Central memory CD4-positive, alpha-beta T cell (primary cell): ENCODE measurements around the gene ZNF335.
"Not testable (repeated sequence)": the region's sequence is repeated elsewhere in the genome, so short reads cannot be mapped to it uniquely, and the experiment has no call there.

ENCODE experiments used
- DNase-seq: peaks from one replicate; pipeline ENCODE4 v3.0.0; 2022

ZNF335 gene

DNA sequence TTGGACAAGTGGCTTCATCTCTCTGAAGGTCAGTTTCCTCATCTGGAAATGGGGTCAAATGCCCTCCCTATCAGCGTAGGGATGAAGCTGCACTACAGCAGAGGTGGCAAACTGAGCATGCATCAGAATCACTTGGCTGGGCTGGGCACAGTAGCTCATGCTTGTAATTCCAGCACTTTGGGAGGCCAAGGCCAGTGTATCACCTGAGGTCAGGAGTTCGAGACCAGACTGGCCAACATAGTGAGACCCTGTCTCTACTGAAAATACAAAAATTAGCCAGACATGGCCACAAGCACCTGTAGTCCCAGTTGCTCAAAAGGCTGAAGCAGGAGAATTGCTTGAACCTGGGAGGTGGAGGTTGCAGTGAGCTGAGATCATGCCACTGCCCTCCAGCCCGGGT is 30.0 kb upstream of the ZNF335 start:
- DNase-seq = no peak

DNA sequence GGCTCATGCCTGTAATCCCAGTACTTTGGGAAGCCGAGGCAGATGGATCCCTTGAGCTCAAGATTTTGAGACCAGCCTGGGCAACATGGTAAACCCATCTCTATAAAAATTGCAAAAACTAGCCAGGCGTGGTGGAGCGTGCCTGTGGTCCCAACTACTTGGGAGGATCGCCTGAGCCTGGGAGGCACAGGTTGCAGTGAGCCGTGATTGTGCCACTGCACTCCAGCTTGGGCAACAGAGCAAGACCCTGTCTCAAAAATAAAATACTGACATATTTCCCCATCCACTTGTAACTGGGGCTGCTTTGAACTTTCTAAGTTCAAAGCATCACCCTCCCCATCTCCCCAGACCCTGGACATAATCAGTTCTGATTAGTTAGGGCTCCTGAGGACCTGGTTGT is 29.5 kb upstream of the ZNF335 start:
- DNase-seq = no peak

DNA sequence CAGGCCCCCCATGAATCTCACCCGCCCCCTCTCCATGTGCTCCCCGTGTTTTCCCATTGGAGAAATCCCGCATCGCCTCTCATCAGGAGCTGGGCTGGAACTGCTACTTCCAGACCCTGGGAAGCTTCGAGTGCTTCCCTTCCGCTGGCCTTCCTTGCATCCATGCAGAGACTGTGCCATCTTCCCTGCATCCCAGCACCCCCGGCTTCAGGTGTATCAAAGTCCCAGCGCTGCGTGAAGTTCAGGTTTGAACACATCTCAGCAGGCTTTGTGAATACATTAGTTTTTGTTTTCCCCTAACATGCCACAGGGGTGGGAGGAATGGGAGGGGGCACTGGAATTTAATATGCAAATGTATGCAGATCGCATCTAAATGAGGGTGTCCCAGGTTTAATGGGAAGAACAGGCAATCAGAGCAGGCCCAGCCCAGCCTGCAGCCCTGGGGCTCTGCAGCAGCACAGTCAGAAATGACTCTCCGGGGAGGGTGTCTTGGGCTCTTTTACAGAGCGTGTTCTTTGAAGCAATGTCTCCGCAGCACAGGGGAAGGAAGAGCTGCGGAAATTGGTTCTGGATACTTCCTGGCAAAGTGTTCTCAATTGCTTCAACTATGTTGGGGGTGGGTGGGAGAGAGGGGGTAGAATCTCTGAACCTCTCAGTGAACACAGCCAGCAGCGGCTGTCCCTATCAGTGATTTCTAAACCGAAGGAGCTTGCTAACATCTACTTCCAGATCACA is 28.4 kb upstream of the ZNF335 start:
- DNase-seq = peak; percentile 19

- no peak for DNase-seq
Observed at GRCh38 chr20:45999557-46000261, 27.7 kb upstream of the ZNF335 start.

DNA sequence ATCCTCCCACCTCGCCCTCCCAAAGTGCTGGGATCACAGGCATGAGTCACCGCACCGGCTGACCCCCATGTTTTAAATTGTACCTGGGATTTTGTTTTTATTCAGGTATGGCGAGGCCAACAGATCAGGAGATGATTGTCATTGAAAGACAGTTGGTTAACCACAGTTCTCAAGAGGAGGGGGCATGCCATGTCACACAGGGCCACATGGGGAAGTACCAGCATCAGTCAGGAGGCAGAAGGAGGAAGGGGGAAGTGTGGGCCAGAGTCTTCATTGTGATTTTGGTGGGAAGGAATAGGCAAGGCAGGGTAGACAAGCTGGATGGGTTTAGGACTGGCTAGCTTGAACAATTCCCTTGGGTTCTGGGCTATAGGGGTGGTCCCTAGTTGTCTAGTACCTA is 26.8 kb upstream of the ZNF335 start:
- DNase-seq = peak; percentile 41

DNA sequence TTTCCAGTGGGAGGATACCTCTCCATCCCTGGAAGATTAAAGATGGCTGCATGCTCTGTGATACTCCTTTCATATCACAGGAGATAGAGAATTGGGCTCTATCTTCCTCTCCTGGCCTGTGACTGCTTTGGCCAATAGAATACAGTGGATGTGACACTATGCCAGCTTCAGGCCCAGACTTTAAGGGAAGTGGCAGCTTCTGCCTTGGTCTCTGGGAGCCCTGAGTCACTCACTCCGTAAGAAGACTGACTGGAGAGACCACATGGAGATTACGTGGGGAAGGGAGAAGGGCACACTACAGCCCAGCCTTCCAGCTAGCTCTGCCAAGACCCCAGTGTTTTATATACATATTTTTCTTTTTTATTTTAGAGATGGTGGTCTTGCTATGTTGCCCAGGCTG is 26.3 kb upstream of the ZNF335 start:
- DNase-seq = no peak

DNA sequence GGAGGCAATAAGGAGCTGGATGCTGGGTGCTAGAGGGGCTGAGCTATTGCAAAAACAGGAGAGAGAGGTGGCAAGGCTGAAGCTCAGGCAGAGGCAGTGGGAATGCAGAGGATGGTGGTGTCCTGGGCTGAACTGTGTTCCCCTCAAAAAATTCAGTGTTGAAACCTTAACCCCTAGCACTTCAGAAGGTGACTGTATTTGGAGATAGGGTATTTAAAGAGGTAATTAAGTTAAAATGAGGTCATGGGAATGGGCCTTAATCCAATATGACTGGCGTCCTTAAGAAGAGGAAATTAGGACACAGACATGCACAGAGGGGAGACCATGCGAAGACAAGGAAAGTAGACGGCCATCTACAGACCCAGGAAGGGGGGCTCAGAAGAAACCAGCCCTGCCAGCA is 25.2 kb upstream of the ZNF335 start:
- no peak for DNase-seq

- not testable (repeated sequence) for DNase-seq
Observed at GRCh38 chr20:45995495-45996097, 23.6 kb upstream of the ZNF335 start.

GRCh38 chr20:45994761-45995493 is 22.9 kb upstream of the ZNF335 start:
- no peak for DNase-seq

DNA sequence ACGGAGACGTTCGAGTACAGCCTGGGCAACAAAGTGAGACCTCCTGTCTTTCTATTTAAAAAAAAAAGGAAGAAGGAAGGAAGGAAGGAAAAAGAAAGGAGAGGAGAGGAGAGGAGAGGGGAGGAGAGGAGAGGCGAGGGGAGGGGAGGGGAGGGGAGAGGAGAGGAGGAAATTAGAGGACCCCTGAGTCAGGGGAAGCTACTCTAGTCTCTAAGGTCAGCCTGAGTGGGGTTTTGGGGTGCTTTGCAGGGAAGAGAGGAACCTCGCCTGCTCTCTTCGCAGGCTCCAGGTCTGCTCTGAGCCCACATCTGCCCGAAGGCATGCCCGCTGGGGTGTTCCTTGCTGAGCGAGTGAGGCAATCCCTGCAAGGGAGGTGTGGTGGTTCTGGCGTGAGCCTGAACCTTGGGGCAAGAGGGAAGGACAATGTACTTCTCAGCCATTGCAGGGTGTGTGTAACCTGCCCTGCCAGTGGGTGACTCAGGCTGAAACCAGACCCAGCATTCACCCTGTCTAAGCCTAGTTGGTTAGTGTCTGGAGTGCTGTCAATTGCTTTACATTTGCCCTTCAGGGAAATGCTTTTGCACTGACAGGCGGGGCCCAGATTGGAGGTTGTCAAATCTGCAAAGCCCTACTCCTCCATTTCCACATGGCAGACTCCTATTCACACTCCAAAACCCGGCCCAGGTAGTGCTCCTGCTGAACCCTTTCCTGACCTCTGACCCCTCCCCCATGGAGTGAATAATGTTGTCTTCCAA is 21.4 kb upstream of the ZNF335 start:
- DNase-seq = no peak

DNA sequence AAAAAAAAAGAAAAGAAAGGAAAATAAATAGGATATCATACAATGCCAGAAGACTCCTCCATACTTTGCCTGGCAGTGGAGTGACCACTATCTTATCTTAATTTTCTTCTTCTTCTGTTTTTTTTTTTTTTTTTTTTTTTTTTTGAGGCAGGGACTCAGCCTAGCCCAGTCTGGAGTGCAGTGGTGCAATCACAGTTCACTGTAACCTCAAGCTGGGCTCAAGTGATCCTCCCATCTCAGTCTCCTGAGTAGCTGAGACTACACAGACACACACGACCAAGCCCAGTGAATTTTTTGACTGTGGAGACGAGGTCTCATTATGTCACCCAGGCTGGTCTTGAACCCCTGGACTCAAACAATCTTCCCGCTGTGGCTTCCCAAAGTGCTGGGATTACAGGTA is 19.6 kb upstream of the ZNF335 start:
- DNase-seq = no peak

DNA sequence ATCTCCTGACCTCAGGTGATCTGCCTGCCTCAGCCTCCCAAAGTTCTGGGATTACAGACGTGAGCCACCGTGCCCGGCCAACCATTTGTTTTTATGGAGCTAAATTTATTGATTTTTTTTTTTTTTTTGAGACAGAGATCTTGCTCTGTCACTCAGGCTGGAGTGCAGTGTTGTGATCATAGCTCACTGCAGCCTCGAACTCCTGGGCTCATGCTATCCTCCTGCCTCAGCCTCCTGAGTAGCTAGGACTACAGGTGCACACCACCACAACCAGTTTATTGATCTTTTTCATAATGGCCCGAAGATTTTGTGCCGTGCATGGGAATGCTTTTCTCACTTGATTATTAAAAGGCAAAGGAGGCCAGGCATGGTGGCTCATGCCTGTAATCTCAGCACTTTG is 16.8 kb upstream of the ZNF335 start:
- DNase-seq = not testable (repeated sequence)

DNA sequence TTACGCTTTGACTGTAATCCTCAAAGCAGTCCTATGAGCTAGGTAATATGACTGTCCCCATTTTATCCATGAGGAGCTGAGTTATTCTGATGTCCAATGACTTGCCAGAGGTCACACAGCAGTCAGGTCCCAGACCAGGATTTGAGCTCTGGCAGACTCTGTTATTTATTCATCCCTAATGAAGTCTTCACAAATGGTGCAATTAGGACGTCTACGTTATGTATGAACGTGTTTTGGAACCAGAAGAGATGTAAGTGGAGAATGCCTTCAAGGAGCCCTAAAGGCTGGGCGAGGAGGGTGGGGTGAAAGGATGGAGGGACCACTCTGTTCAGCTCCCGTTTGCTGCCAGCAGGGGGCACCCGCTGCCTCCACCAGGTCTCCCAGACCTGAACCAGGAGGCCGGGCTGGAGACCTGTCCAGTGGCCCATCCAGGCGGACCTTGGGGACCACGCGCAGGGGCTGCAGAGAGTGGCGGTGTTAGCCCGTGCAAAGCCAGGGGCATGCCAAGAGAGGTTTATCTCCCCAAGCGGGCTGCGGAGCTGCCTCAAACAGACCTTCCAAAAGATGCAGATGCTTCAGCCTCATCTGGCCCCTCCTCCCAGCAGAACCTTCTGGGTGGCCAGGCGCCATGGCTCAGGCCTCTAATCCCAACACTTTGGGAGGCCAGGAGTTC is 15.2 kb upstream of the ZNF335 start:
- DNase-seq = peak; percentile 66

GRCh38 chr20:45985573-45985972 is 13.6 kb upstream of the ZNF335 start:
- DNase-seq = no peak

DNA sequence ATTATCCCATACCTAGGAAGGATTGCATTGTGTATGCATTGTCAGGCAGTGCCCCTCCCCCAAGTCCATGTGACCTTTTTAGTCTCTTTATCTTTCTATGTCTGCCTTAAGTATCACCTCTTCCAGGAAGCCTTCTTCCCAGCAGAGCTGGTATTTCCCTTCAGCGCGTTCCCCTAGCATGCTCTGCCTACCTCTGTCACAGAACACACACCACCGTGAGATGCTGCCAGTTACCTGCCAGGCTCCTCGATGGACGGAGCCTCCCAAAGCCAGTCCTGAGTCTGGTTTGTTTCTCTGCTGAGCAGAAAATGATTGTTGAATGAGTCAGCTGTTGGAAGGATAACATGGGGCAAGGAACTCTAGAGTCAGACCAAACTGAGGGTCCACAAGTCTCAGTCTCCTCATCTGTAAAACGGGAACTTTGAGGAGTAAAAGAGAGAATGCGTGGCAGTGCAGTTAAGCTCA is 11.3 kb upstream of the ZNF335 start:
- DNase-seq = no peak

- DNase-seq = no peak
Observed at GRCh38 chr20:45981261-45981660, 9.3 kb upstream of the ZNF335 start.

- no peak for DNase-seq
Observed at GRCh38 chr20:45976086-45976485, 4.1 kb upstream of the ZNF335 start.

GRCh38 chr20:45975686-45976085 is 3.7 kb upstream of the ZNF335 start:
- no peak for DNase-seq

GRCh38 chr20:45974896-45975565 is 3.0 kb upstream of the ZNF335 start:
- no peak for DNase-seq

- no peak for DNase-seq
Observed at GRCh38 chr20:45972500-45973183, 639 bp upstream of the ZNF335 start.

DNA sequence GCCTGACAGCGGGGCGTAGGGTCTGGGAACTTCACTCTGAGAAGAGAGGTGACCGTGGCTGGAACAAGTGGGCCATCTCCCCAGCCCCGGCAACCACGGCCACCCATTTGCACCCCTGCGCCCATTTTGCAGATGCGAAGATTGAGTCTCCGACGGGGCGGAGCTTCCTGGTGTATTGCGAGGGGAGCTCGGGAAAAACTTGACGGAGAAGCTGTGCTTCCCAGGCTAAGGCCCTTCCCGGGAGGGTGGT is 653 bp downstream of the ZNF335 start:
- DNase-seq = no peak
